Endodermal cell (in vitro differentiated cells): ENCODE results near the gene MALT1. TPM values are rescaled to one million over a fixed set of nuclear protein-coding genes. Genes with fewer than 3 reads are reported as not detected.

ENCODE experiments used
- DNase-seq: peaks from one replicate; pipeline ENCODE4 v3.0.0-alpha.2; 2017
- H3K27ac ChIP-seq: 2 replicates; pipeline ENCODE4 v1.5.1; 2013; ENCODE audit warnings: mild to moderate bottlenecking, low read depth, low read length, moderate library complexity
- H3K27me3 ChIP-seq: 2 replicates; pipeline ENCODE4 v1.6.1; 2013; ENCODE audit warnings: mild to moderate bottlenecking, low read length, moderate library complexity; ENCODE audit not compliant: insufficient read depth, control insufficient read depth, poor library complexity, severe bottlenecking
- H3K36me3 ChIP-seq: 2 replicates; pipeline ENCODE4 v1.7.0; 2013; ENCODE audit warnings: mild to moderate bottlenecking, low read length, moderate library complexity; ENCODE audit not compliant: control insufficient read depth, insufficient read depth
- H3K4me1 ChIP-seq: one replicate; pipeline ENCODE4 v1.7.0; 2013; ENCODE audit warnings: low read length; ENCODE audit not compliant: control insufficient read depth, insufficient read depth
- H3K4me3 ChIP-seq: 2 replicates; pipeline ENCODE4 v1.5.1; 2013; ENCODE audit warnings: mild to moderate bottlenecking, low read length, moderate library complexity
- H3K9ac ChIP-seq: 2 replicates; pipeline ENCODE4 v1.6.1; 2013; ENCODE audit warnings: mild to moderate bottlenecking, low read length, moderate library complexity; ENCODE audit not compliant: poor library complexity, severe bottlenecking; ENCODE audit errors: extremely low read depth
- H3K9me3 ChIP-seq: 2 replicates; pipeline ENCODE4 v1.6.1; 2013; ENCODE audit warnings: mild to moderate bottlenecking, low read length, moderate library complexity; ENCODE audit not compliant: control insufficient read depth
- H3K27ac Mint-ChIP-seq: 2 replicates; pipeline ENCODE4 v1.8.0; 2020; ENCODE audit warnings: mixed read lengths
- H3K27me3 Mint-ChIP-seq: 2 replicates; pipeline ENCODE4 v1.8.0; 2021; ENCODE audit warnings: mild to moderate bottlenecking, mixed read lengths; ENCODE audit not compliant: insufficient read depth
- H3K36me3 Mint-ChIP-seq: 2 replicates; pipeline ENCODE4 v1.8.0; 2020; ENCODE audit warnings: low read depth, mixed read lengths
- H3K4me1 Mint-ChIP-seq: 2 replicates; pipeline ENCODE4 v1.8.0; 2020; ENCODE audit warnings: mixed read lengths
- H3K4me3 Mint-ChIP-seq: 2 replicates; pipeline ENCODE4 v1.8.0; 2020; ENCODE audit warnings: mild to moderate bottlenecking, moderate library complexity, mixed read lengths
- H3K9me3 Mint-ChIP-seq: 2 replicates; pipeline ENCODE4 v1.8.0; 2020; ENCODE audit warnings: mild to moderate bottlenecking, mixed read lengths
- WGBS, 2 experiments: methylation state at CpG; one replicate each; pipeline versions ENCODE4 v1.1.5 to v1.1.7; 2013; ENCODE audit warnings: missing lambda C conversion rate in 2 of 2, mixed read lengths in 1 of 2; ENCODE audit not compliant: insufficient coverage in 1 of 2, insufficient read length in 1 of 2; 5-methylcytosine and 5-hydroxymethylcytosine counted together
- total RNA-seq, 2 donors: library from RNA; stranded (reverse); fragmentation: NEBNext Ultra II Directional in 1 of 2; extraction: Animal tissue kit (Norgen Biotek cat#: 25700) in 1 of 2; gene quantifications; 2 replicates in 1 of 2; 3 replicates in 1 of 2; pipeline ENCODE4 v1.2.1, GENCODE V29; 2021
- TF ChIP-seq, protein P1 (sequence below): fragments of 200-600 bp; sonication (generic); conservative IDR thresholded peaks from 2 replicates; pipeline ENCODE4 v1.5.0; 2021; ENCODE audit warnings: antibody characterized with exemption, mild to moderate bottlenecking

The MALT1 gene
- total RNA-seq, 2 donors from 2014 or later: 14.0 to 22.1 TPM

DNA sequence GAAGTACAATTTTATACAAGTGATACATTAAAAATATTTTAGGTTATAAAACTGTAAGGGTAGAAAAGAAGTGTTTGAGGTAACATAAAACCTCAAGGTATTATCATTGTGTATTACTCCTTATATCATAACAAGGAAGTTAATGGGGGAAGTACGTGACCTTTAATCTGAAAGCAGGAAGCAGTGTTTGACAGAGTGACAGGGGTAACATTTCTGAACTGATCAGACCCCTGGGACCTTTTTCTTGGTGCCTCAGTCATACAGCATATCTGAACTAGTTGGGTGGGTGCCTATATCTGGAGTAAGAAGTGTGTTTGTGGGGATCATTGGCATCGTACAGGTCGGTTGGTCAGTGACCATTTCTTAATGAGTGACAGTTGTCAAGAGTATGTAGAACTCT is 43.0 kb downstream of the MALT1 start:
- H3K36me3 Mint-ChIP-seq: no peaks in the 10 kb centered on the region
- H3K27me3 ChIP-seq: no peaks in the 10 kb centered on the region
- H3K4me1 ChIP-seq: no peaks in the 10 kb centered on the region
- peaks cover 35% of the 10 kb centered on the region for H3K36me3 ChIP-seq
- H3K9me3 Mint-ChIP-seq: no peaks in the 10 kb centered on the region
- WGBS, 2 experiments: 96 to 100% methylated on average over 2 to 3 of the region's 3 CpGs
- TF ChIP-seq, protein P1, sequence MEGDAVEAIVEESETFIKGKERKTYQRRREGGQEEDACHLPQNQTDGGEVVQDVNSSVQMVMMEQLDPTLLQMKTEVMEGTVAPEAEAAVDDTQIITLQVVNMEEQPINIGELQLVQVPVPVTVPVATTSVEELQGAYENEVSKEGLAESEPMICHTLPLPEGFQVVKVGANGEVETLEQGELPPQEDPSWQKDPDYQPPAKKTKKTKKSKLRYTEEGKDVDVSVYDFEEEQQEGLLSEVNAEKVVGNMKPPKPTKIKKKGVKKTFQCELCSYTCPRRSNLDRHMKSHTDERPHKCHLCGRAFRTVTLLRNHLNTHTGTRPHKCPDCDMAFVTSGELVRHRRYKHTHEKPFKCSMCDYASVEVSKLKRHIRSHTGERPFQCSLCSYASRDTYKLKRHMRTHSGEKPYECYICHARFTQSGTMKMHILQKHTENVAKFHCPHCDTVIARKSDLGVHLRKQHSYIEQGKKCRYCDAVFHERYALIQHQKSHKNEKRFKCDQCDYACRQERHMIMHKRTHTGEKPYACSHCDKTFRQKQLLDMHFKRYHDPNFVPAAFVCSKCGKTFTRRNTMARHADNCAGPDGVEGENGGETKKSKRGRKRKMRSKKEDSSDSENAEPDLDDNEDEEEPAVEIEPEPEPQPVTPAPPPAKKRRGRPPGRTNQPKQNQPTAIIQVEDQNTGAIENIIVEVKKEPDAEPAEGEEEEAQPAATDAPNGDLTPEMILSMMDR: no peak
- no peaks in the 10 kb centered on the region for H3K27me3 Mint-ChIP-seq
- H3K9ac ChIP-seq: no peak overlapping the region
- H3K27ac Mint-ChIP-seq: no peak overlapping the region
- H3K4me3 Mint-ChIP-seq: no peak overlapping the region
- no peak overlapping the region for H3K4me3 ChIP-seq
- H3K4me1 Mint-ChIP-seq: no peaks in the 10 kb centered on the region
- no peak for DNase-seq
- no peaks in the 10 kb centered on the region for H3K9me3 ChIP-seq
- no peak overlapping the region for H3K27ac ChIP-seq

DNA sequence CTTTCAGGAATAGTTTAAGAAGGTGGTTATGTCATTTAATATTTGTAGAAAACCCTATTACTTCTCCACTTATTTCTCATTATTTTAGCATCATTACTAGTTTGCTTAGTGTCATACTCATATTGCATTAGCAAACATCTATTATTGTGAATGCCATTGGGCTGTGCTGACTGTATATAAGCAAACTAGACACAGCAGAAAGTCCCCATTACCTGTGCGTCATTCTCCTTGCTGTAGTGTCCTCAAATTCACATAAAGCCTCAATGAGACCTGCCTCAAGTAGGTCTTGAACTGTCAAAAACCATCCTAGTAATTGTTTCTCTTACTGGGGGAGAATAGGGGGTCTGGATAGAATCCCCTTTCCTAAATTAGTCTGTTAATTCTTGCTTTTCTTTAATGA is 43.6 kb downstream of the MALT1 start:
- Histone ChIP-seq H3K36me3 (peaks cover 34% of the 10 kb centered on the region), H3K4me1 (no peaks in the 10 kb centered on the region), H3K27ac (no peak overlapping the region), H3K4me3 (no peak overlapping the region), H3K9me3 (no peaks in the 10 kb centered on the region), H3K27me3 (no peaks in the 10 kb centered on the region), H3K9ac (no peak overlapping the region)
- Mint-ChIP-seq H3K4me3 (no peak overlapping the region), H3K27me3 (no peaks in the 10 kb centered on the region), H3K9me3 (no peaks in the 10 kb centered on the region), H3K4me1 (no peaks in the 10 kb centered on the region), H3K27ac (no peak overlapping the region), H3K36me3 (no peaks in the 10 kb centered on the region)
- DNase-seq: no peak
- WGBS, 2 experiments: 100% methylated on average over 1 of the region's 1 CpG; no CpG with 5 or more reads in 1 of the 2 experiments
- TF ChIP-seq, protein P1: no peak

DNA sequence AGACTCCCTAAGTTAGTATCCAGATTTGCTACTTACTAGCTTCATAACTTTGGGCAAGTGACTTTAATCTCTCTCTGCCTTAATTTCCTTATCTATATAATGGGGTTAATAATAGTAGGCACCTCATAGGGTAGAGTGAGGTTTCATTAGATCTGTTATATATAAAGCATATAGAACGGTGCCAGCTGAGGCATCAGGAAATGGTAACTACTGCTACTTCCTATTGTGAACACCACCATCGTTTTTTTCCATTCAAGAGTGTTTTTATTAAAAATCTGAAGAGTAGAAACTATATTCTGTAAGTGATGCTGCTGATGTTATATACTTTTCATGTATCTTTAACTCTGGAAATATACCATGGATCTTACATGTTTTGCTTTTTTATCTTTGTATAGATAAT is 44.3 kb downstream of the MALT1 start:
- Mint-ChIP-seq H3K27me3 (no peaks in the 10 kb centered on the region), H3K4me3 (no peak overlapping the region), H3K4me1 (no peaks in the 10 kb centered on the region), H3K27ac (no peak overlapping the region), H3K9me3 (no peaks in the 10 kb centered on the region), H3K36me3 (no peaks in the 10 kb centered on the region)
- H3K27ac ChIP-seq: no peak overlapping the region
- no peaks in the 10 kb centered on the region for H3K27me3 ChIP-seq
- H3K4me3 ChIP-seq: no peak overlapping the region
- TF ChIP-seq, protein P1: no peak
- no peaks in the 10 kb centered on the region for H3K9me3 ChIP-seq
- DNase-seq: no peak
- no peaks in the 10 kb centered on the region for H3K4me1 ChIP-seq
- 85 to 100% methylated on average over 2 of the region's 2 CpGs for WGBS, 2 experiments
- H3K9ac ChIP-seq: no peak overlapping the region
- peaks cover 32% of the 10 kb centered on the region for H3K36me3 ChIP-seq
